Stimulated activated CD8-positive, alpha-beta memory T cell treated with anti-CD3 and anti-CD28 coated beads, Interleukin-4, amount 100 ng/mL, for 1 hour (primary cell): ENCODE data around the gene SMIM28.
"Not testable (repeated sequence)": the region's sequence is repeated elsewhere in the genome, so short reads cannot be mapped to it uniquely, and the experiment has no call there.

ENCODE experiments used
- DNase-seq, 2 donors: peaks; one replicate each; pipeline ENCODE4 v3.0.0-alpha.2; 2020; ENCODE audit warnings: low read depth in 2 of 2, low spot score in 1 of 2

The SMIM28 gene

DNA sequence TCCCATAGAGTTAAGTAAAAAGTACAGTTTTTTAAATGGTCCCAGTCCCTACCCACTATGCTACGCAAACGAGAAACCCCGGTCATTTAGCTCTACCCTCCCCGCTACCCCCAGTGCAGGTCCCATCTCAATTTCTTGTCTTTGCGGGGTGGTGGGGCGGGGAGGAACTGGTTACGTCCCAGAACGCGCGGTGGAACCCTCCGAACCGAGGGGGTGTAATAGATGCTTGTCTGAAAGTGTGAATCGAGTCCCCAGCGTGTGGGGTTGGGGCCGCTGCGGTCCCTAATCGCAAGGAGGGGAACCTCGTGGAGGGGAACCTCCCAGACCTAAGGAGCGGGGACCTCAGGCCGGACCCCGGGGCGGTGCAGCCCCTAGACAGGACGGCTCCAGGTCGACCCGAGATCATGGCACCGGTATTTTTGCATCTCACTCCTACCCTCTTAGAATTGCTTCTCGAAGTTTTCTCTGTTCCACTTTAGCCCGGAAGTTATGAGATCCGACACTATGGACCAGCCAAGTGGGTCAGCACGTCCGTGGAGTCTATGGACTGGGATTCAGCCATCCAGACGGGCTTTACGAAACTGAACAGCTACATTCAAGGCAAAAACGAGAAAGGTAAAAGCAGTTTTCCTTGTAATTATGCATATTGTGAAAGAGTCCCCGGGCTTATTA, 27.1 kb downstream of the SMIM28 start:
- DNase-seq, result no peak

DNA sequence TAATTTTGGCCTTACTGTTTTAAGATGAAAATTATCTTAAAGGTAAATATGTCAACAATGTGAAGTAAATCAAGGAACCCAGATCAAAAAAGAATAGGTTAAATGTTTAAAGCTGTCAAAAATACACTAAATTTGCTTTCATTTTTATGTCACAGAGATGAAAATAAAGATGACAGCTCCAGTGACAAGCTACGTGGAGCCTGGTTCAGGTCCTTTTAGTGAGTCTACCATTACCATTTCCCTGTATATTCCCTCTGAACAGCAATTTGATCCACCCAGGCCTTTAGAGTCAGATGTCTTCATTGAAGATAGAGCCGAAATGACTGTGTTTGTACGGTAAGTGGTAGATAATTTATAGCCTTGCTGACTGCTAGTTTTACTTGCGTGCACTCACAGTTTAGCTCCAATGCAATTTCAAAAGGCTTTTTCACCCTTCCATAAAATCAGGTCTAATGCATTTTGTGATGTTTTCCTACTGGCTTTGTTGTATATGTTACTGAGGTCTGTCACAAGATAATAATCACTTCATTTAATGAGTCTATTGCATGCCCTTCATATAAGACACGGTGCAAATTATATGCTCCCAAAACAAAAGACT, 28.2 kb downstream of the SMIM28 start:
- DNase-seq, result no peak

DNA sequence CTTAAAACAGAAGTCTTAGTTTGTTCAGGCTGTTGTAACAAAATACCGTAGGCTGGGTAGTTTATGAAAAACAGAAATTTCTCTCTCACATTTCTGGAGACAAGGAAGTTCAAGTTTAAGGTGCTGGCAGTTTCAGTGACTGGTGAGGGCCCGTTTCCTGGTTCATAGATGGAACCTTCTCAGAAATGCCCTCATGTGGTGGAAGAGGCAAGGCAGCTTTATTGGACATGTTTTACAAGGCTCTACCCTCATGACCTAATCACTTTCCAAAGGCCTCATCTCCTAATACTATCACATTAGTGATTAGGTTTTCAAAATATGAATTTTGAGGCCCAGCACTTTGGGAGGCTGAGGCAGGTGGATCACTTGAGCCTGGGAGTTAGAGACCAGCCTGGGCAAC, 28.7 kb downstream of the SMIM28 start:
- DNase-seq, result no peak

DNA sequence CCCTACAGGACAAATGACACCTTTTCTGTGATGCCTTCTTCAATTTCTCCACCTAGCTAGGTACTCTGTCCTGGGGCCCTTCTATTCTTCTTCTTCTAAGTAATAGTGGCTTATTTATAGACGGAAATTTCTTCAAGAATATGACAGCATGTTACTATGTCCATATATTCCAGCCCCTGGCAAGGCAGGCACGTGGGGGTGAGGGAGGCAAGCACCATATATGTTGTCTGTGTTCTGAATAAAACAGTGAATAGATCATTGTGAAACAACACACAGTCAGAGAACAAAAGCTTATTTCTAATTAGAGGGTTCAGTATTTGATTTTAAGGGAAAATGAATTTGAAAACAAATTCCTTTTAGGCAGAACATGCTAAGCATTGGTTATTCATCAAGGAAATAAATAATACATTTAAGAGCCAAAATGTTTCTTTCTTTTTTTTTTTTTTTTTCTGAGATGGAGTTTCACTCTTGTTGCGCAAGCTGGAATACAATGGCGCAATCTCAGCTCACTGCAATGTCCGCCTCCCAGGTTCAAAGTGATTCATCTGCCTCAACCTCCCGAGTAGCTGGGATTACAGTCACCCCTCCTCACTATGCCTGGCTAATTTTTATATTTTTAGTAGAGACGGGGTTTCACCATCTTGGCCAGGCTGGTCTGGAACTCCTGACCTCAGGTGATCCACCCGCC, 32.5 kb downstream of the SMIM28 start:
- DNase-seq, result no peak

DNA sequence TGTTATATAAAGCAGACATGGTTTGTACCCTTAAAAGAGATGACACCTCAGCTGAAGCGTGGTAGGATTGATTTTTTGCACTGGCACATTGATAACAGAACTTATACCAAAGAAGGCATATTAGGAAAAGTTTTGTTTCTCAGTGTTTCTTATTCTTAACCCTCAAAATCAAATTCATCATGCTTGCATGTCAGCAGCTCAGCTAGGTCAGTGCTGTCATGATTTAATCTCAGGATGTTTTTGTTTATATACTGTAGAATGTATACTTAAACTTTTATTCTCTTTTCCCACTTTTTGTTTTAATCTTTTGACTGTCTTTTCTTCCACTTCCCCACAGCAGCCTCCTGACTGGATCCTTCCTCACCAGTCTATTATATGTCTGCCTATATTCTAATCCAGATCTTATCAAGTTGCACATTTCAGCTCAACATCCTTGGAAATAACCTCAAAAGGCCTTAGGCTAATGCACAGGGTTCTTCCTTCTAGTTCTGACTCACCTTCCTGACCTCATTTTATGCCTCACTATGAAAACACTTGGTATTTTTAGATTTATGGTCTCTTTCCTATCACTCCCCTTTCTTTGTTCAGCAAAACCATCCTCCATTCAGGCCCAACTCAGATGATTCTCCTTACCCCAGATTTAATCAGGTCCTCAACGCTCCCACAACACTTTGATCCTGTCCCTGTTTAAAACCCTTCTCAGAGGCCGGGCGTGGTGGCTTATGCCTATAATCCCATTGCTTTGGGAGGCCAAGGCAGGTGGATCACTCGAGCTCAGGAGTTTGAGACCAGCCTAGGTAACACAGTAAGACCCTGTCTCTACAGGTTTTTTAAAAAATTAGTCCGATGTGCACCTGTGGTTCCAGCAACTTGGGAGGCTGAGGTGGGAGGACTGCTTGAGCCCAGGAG, 33.5 kb downstream of the SMIM28 start:
- DNase-seq, result no peak

DNA sequence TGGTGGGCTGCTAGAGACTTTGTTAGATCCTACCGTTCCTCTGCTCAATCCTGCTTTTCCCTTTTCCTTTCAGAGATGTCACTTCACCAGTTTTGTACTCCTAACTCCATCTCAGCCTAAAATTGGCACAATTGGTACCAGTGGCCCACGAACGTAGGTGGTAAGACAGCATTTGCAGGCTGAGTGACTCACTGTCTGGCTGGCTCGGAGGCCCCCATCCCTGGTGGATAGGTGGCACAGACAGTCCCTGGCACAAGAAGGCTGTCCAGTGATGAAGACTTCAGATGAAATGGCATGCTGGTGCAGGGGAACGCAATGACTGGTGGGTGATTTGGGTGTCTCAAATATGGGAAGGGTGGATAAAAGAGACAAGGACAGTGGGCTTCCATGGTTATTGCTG, 37.4 kb downstream of the SMIM28 start:
- DNase-seq, result no peak

DNA sequence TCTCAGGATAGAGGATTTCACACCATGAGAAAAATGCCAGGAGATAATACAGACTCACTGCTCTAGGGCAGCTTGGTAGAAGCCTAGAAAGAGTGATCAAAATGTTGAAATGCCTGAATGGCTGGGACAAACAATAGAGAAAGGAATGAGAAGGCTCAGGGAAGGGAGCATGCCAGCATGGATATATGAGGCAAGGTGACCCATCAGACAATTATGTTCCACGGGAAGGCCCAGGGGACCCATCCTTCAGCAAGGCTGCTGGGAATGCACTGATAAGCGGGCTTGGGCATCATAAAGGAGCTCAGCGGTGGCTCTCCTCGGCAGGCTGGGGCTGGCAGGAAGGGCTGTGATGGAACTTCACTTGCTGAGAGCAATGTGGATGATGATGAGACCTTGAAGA, 38.5 kb downstream of the SMIM28 start:
- no peak for DNase-seq

DNA sequence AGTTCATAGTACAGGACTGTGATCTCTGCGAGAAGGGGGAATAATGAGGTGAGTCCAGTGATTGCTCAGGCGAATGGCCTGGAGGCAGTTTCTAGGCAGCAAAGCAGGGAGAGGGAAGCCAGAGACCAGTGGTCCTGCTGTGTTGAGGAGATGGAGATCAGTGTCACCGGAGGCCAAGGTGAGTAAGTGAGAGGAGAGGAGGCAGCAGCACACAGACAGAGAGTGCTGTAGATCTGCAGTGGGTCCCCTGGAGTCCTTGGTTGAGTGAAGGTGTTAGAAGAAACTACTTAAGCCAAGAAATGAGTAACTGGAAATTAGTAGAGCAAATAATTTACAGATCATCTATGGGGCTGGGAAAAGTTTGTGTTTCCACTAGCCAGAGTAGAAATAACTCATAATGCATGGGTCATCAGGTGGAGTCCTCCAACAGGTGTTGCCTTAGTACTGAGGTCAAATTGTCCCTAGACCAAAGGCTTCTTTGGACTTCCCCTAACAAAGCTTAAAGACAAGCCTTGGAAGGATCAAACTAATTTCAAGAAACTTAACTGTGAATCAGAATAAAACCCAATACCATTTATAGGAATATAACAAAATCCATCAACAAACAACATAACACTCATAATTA, 39.9 kb downstream of the SMIM28 start:
- DNase-seq, result no peak

DNA sequence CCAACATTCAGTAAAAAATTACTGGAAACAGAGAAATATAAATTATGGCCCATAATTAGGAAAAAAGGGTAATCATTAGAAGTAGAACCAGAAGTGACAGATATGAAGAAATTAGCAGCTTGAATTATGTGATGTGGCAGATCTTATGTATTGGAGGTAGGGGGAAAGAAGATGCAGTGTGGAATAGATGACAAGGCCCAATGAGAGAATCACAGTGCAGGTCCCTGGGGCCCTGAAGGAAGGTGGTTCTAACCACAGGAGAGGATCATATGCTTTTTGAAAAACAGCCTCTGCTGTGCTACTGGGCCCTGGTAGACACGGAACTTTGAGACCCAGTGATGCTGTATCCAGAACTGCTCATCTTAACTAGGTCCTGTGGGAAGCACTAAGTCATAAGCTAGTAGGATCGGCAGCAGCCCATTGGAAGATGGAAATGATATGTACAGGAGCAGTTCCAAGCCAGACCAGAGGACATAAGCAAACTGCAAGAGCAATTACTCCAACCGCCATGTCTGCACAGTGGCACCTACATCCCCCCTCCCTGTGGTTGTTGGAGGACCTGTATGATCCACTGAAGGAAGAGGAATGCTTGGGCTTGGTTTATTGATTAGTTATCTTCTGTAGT, 40.5 kb downstream of the SMIM28 start:
- no peak for DNase-seq

DNA sequence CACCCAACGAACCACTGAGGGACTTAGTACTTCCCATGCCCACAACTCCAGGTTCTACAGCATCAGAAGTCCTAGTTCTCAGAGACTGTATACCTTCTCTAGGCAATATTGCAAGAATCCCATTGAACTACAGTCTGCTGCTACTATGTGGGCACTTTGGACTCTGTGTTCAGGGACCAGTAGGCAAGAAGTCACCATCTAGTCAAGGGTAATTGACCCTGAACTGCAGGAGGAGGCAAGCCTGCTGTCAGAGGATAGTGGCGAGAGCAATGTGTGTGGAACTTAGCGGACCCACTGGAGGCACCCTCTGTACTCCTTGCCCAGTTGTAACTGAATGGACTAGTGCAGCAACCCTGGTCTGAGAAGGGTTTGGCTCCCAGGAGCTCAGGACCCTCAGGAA, 42.1 kb downstream of the SMIM28 start:
- no peak for DNase-seq

DNA sequence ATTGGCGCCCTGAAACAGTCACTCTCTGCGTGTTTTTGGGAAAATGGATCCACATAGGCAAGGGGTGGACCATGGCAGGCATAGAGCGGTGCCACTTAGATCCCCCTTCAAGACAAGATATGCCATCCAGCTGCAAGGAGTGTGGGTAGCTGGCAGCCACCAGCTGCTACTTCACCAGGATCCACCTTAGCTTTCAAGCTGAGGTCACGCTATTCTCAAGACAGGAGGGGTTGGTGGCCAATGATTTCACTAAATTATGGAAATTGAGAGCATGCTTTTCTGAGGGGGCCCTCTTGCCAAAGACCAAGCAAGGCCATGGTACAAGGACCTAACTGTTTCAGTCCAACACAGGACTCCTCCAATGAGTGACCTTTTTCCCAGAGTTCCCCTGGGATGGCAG, 42.7 kb downstream of the SMIM28 start:
- no peak for DNase-seq

DNA sequence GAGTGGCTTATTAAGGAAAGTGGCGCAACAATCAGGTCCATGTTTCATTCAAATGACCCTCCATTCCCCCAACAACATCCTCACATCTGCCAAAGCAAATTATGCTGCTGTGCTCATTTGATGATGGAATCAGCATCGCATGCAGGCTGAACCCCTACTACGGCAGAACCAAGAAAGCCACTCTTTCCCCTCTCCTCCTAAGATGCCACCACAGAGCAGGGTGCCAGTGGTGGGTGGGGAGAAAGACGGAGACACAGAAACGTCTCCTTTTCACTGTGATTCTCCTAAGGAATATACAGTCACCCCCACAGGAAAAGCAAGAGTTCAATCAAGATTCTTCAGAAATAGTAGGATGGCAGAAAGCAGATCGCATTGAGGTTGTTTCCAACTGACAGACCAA, 43.4 kb downstream of the SMIM28 start:
- no peak for DNase-seq

DNA sequence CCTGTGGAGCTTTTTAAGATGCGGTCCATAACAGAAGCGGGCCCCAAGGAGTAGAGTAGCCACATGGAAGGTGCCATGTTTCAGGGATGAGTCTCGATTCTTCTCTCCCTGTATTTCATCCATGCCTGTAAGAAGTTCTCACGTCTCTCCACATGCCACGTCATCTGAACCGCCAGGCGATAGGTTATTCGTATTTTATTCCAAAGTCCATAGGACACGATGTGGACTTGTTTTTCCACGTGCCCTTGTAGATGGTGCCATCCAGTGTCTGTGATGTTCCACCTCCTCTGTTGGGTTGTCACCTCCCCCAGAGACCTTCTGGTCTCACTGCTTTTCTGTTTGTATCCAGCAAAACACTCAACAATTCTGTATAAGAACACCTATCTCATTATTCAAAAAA, 43.9 kb downstream of the SMIM28 start:
- no peak for DNase-seq

DNA sequence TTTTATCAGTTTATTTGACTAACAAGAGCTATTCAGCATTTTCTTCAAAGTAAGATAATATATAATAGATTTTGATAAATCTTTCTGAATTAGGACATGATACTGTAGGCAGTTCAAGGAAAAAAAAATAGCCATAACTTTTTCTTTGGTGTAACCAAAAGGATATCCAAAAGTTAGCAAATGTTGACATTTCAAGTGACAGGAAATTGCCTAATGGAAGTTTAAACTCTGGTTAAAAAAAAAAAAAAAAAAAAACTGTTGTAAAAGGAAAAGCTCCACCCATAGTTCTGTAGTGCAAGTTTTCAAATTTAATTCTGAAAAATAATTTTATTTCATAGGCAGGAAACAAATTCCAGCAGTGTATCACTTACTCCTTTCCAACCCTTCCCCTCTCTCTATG, 45.2 kb downstream of the SMIM28 start:
- DNase-seq, result no peak

DNA sequence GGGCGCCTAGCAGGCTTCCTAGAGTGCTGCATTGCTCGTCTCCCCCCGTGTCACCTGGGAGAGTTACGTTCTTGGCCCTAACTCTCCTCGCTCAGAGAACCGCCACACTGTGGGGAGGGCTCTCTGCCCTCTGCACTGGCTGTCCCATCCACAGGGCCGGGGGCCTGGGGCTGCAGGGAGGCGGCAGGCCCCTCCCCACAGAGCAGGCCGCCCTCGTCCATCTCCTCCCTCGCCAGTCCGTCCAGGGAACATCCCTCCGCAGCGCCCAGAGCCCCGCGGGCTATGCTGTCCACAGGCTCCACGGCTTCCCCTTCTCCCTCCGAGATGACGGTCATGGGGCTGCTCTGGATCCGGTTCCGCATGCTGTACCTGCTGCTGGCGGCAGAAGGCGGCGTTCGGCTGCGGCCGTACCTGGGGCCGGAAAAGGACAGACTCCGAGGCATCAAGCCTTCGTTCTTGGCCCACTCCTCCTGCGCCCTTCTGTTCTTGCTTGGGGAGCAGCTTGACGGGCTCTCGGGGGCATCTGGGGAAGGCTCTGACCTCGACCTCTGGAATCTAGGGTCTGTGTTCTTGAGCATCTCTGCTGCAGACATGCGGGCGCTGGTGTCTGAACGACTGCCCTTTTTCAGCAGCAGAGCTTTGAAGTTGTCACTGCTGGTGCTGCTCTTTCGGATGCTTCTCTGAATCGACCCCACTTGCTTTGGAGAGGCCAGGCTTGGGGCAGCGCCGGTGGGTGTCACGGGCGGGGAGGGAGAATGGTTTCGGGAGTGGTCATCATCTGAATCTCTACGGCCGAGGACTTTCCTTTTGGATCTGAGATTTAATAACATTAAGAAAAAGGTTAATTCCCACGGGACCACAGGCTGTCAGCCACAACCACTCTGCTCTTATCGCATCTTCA, 46.5 kb downstream of the SMIM28 start:
- DNase-seq, result no peak

DNA sequence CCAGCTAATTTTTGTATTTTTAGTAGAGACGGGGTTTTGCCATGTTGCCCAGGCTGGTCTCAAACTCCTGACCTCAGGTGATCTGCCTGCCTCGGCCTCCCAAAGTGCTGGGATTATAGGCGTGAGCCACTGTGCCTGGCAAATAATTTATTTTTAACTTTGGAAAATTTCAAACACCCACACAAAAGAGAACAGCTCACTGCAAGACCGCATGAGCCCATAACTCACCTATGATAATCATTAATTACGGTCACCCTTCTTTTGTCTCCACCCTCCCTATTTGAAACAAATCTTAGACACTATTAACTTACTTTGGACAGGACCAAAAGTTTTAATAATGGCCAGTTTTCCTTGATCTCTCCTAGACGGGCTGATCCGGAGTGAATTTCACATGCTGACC, 47.6 kb downstream of the SMIM28 start:
- DNase-seq, result not testable (repeated sequence)

DNA sequence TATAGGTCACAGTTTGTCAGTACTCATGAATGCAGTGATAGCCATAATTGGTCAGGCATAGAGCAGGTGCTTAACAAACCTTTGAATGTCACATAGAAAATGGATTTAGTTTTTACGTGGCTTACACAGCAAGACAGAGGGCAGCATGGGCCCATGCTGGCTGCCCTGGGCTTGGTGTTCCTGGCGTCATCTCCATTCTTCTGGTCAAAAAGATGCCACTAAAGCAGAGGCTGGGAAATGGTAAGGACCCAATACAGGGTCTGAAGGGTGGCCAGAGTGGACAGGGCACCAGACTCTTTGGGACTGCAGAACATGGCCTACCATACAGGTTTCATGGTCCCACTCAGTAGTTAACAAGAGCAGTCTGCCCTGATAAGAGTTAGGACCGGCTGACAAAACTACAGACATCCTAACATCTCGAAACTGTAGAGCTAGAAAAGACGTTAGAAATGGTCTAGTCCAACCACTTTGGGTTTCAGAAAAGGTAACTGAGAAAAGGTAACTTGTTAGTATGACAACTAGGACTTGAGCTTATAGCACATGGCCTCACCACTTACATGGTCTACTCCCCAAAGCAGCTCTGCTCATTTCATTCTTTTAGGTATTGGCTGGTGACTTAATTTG, 48.9 kb downstream of the SMIM28 start:
- no peak for DNase-seq

DNA sequence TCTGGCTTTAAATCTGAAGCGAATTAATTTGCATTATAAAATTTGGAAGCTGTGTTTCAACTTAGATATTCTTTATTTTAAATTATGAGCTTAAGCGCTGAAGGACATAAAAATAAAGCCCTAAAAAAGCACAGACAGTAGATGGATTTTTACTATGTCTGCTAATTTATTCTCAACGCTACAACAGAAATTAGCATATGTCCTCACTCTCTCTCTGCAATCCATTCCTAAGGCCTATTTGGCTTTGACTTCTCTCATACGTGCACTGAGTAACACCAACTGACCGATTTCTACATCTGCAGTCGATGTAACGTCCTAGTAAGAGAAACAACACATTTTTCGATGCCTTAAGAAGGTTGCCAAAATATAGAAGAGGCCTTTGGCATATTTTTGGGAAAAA, 50.0 kb downstream of the SMIM28 start:
- DNase-seq, result no peak

DNA sequence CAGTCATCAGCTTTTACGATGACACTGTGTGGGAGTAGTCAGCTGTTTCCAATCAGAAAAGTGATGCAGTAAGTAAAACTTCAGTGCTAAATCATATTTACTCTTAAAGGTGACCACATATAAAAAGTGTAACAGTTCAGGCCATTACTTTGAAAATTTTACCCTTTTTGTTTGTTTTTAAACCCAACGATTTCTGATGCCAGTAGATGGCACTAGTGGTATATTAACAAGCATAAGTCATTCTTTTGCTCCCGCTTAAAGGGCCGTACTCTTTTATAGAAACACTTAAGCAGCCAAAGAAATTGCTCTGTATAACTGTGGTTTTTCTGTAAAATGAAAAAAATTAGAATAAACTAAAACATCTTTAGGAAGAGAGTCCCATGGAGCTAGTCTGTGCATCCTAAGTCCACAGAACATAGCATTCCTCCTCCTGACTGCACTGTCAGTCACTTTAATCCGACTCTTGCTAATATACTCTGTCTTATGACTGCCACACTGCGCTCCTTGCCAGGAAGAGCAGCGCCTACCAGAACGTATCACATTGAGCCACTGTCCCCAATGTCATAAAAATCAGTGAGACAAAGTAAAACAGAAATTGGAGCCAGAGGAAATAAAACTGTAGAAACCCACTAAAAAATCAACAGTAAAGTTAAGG, 51.4 kb downstream of the SMIM28 start:
- no peak for DNase-seq
